Ecto neural progenitor cell (in vitro differentiated cells): Measurements from ENCODE around the gene AFF2.

ENCODE experiments used
- DNase-seq: peaks from one replicate; pipeline ENCODE4 v3.0.0-alpha.2; 2018; ENCODE audit warnings: low spot score

AFF2 gene

DNA sequence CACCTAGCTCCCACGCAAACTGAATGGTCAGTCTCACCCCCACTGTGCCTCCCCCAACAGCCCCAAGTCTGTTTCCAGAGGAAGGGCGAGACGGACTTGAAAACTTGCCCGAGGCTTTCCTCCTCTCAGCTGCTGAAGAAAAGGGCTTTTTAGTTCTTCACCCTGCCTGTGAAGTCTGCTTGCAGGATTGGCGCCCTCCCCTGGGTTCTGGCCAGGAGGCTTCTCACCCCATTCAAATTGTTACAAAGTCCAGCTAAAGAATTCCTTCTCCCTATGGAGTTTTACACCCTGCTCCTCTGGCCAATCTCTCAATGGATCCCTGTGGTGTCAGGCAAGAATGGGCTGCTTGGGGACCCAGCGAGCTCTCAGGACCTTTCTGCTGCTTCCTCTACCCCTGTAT, 241.0 kb downstream of the AFF2 start:
- no peak for DNase-seq

DNA sequence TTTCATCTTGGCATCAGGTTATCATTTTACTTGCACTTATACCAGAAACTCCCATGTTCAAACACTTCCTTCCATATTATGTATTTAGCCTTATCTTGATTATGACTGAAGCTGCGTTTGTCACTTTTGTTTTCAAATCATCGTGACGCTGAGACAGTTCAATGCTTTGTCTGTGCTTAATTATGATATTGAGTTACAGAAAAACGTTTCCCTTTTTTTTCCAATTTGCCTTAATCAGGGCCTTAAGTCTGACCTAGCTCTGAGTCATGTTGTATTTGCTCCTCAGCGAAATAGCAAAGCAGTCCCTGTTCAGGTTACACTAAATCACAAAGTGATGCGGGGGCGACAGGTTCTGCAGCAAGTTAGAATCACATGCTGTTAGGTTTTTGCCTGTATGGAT, 254.7 kb downstream of the AFF2 start:
- no peak for DNase-seq

DNA sequence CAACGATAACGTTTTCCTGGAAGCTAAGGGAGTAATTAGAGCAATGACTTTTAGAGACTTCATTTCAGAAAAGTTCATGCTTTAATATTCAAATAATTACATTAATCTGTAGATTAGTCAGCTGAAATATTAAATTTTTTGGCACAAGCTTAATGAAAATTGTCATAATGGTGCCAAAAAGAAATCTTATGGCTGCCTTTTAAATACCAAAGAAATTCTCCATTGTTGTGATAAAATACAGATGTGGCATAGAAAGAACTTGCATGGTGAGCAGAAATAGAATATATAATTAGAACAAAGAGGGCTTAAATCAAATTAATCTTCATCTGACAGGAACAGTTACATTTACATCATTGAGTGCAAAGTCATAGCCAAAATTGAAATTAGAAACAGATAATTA, 263.5 kb downstream of the AFF2 start:
- DNase-seq, result no peak

DNA sequence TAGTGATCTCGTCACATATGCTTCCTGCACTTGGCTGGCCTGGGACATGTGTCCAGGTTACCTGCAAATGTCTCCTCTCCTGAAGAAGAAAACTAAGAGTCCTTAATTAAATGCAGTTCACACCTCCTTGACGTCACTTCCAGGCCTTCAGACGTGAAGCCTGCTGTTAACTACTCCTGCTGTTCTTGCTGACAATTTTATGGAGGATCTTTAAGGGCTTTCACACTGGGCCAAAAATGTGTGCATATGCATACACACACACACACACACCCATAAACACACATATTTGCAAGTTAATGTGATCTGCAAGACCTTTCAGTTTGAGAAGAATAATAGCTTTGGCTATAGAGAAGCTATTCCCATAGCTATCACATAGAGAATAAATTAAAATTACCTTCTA, 267.9 kb downstream of the AFF2 start:
- no peak for DNase-seq

DNA sequence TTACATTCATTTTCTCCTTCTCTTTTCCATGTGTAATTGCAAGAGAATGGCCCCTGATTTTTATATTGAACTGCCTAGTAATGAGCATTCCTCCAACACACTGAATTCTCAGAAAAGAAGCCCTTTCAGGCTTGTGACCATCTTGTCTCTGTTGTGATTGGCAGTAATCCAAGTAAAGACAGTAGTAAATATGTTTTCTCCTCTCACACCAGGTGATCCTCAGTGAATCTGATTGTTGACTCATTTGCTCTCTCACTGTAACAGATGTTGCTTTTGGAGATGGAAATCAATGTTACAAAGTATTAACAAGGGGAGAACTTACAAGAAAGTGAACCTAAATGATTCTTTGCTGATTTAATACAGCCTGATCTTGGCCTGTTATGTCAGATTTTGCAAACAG, 271.0 kb downstream of the AFF2 start:
- no peak for DNase-seq

DNA sequence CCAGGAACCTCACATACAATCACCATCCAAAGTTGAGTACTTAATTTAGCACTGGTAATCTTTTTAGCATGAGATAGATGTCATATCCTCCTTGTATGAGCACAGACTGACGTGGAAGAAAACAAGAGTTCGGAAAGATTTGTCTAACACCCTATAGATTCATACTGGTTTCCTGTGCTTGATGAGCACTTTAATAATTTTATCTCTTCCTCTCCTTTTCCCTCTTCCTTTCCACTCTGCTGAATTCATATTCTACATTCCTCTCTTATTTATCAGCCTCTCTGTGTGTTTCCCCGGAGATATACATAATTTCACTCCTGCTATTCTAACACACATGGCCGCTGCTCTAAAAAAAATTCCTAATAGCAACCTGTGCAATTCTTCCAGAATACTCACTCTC, 273.9 kb downstream of the AFF2 start:
- DNase-seq, result no peak

DNA sequence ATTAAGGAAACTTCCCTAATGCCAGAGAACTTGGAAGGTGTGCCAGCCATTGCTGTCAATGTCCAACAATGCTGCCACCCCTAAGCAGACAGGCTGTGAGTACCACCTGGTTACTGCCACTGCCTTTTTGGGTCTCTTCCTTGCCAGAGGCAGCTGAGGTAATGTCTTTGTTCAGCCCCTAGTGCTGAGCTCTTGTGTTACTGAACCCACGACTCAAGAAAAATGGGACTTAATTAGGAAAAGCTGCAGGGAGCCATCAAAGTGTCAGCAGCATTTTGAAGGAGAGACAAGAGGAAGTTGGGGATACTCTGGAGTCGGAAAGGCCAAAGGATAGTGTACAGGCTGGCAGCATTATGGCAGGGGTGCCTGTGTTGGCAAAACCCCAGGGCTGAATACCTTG, 283.7 kb downstream of the AFF2 start:
- DNase-seq, result no peak

DNA sequence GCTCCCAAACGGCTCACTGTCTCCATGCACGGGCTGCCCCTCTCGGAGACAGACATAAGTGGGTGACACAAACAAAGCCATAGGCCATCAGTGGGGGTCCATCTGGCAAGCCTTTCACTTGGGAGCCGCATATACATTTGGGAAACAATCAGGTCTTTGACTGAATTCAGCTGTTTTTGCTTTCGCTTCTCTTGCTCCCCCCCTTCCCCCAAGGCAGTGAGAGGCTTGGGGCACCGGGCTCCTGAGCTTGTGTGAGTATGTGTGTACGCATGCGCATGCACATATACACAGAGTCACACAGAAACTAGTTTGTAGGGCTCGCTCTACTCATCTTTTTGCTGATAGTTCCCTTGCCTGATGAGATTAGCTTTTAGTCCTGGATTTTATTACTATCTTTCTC, 284.4 kb downstream of the AFF2 start:
- no peak for DNase-seq

DNA sequence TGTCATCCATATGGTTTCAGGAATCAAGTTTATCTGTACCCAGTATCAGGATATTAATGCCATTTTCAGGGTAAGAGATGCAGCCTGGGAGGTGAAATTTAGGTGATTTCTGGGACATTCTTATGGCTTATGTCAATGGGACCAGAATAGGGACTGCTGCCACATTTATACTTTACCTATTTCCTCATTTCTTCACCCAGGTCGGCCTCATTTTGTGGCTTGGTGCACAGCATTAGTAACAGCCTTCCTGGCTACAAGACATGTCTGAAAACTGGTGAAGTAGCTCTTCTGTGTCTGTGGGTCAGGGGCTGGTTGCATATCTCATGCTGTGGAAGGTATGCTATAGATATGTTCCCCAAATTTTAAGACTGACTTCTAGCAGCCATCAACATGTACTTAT, 284.8 kb downstream of the AFF2 start:
- DNase-seq, result no peak

DNA sequence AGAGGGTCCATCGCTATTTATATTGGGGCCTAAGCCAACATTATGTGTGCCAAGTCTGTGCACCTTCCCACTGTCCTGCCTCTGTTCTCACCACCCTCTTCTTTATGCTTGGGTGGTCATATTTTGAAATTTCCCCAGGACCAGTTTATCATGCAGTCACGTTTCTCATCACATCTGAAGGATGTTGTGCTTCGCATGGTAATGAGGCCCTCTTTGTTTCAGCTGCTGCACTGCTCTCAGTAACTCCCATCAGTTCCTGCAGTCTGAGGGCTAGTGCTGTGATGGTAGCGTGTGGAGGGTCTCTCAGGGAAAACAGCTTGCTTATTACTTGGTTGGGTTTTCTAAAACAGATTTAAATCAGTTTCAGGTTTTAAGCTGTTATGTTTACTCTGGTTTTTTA, 288.0 kb downstream of the AFF2 start:
- DNase-seq, result no peak

DNA sequence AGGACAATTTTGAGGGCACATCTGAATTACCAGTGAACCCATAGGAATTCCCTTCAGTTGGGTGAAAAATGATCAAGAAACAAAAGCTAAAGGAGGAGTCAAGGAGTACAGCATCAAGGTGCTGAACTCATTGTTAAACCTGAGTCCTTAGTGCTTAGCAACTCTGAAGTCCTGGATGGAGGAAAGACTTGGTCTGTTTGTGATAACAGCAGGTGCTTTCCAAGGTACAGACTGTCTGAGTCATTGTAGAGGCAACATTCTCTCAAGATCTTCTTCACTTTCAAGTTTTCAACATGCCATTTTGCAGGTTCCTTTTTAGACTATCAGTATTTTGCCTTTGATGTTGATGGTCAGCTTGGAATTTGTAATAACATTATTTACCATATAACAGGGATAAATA, 293.9 kb downstream of the AFF2 start:
- DNase-seq, result no peak

DNA sequence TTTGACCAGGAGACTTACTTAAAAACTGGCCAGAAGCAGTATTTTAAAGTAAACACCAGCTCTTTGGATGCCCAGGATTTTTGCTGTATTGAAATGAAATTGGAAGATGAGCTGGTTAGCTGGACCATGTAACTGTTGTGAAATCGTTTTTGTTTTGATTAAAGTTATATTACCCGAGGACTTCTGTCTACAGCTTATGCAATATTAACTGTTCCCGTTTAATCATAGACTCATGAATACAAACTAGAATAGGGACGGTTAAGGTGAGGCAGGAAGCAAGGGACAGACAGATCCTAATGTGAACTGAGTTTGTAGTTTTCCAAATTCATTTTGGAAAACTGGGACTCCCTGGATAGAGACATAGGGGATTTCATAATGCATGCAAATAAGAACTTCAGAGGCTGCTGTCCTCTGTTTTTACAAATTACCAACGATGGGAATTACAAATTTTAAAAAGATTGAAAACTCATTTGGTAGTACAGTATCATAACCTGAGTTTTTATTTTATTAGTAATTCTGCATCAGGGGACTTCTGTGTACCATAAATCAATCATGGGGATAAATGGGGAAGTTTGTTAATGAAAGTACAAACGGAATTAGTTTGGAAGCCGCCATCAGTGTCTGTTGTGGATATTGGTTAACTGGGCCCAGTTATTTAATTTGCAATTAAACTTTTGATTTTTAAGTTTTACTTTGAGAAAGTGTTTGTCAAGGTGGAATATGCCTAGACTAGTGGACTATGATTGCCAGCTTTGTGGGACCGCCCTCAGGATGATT, 304.4 kb downstream of the AFF2 start:
- DNase-seq, result no peak

DNA sequence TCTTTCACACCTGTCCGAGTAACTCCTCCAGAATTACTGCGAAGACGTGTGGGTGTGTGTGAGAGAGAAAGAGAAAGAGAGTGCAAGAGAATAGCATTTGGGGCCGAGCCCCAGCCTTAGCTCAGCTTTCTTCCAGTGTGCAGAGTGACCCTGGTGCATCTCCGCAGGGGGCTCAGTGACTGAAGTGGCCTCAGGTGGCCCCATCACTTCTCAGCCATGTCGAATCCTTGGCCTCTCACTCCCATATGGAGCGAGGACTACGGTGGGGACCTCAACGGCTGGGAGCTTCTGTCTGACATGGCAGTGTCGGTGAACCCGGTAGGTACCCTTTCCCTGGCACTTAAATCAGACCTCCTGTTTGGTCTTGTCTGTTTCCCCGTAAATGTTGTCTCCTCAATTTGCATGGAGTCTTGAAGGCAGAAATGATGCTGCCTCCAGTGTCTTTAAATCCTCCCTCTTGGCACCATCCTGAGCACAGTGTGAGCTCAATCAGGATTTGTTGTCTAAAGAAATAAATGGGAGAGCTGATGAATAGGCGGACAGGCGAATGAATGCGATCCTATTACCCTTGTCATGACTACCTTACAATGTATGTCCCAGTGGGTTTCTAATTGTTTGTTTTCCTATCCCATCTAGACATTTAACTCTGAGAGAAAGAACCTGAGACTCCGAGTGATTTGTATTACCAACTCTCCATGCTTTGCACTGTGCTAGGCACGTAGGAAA, 305.9 kb downstream of the AFF2 start:
- DNase-seq, result no peak

DNA sequence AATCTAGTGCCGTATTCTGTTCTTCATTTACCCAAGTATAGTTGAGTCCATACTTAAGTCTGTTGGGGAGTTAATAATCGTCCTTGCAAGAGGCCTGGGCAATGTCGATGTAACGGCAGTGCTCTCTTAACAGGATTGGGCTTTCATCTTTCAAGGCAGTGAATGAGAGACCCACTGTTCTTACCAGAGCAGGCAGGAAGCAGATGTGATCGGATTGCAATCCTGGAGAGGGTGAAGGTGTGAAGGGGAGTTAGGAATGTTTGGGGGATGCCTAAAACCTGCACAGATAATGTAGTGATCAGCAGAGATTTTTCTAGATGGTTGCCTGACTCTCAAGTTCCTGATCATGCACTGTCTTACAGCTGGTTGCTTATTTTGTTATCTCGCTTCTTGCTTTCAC, 308.4 kb downstream of the AFF2 start:
- DNase-seq, result no peak

DNA sequence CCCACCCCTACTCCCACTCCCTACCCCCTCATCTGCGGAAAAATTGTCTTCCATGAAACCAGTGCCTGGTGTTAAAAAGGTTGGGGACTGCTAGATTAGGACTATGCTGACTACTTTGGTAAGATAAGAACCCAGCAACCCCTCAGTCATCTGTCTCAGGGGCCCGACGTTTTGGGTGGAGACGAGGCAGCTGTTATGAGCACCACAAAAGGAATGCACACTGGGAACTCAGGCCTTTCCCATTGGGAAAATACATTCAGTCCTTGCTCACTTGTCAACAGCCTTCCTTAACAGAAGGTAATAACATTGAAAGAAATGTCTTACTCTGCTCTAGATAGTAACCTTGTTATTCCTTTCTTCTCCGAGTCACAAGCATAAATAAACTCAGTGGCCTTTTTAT, 310.8 kb downstream of the AFF2 start:
- no peak for DNase-seq

DNA sequence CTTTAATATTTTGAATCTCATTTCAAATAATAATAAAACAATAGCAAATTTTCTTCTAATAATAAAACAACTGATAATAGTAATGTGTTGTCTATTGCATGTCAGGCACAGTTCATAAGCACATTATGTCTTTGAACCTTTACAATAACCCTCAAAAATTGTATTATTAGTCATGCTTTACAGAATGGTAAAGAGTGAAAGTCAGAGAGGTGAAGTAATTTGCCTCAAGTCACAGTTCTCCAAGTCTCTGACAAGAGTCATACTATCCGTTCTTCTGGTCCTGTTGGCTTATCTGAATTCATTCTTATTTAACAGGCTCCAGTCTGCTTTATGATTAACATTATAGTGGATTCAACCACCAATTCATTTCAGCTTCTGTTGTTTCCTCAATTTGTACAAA, 313.0 kb downstream of the AFF2 start:
- DNase-seq, result no peak

DNA sequence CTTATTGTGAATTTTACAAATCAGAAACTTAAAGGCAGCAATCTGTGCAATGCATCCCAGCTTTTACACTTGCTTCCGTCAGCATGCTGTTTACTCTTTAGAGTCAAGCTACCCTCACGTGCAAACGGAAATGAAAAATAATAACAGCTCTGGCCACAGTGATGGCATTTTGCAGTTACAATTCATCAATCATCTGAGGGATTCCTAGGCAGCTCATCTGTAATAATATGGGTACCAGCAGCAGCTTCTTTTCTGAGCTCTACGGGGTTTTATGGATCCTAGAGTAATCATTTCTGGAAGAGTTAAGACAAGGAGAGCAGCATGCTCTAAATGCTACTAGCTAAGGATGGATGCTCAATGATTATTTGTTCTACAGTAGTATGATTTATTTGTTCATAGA, 313.6 kb downstream of the AFF2 start:
- no peak for DNase-seq

DNA sequence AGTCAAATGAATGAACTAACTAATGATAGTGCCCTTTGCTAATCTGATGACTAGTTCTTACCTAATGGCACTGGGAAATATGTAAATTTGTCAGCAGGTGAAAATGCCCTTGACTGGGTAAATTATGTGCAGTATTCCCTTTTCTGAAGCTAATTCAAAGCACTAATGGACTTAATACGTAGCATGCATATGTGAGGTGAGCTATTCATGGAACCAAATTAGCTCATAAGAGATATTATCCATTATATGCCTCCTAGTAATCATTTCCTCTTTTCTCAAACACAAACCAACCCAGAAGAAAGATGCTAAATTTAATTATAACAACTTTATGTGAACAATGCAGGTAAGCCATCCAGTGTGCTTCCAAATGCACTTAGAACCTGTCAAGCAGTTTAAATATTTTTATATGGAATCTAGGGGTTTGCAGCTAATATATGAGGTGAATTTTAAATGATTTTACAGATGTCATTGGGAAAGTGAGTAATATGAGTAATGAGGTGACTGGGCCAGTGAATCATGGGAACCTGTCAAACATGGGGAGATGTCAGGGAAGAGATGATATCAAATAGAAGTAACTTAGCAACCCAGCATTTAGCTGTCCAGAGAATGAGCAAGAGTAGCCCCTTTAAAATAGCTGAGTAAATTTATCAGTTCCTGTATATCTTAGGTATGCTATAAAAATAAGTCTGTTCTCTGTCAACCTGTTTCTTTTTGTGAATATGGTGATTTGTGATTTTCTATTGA, 315.0 kb downstream of the AFF2 start:
- DNase-seq, result no peak

DNA sequence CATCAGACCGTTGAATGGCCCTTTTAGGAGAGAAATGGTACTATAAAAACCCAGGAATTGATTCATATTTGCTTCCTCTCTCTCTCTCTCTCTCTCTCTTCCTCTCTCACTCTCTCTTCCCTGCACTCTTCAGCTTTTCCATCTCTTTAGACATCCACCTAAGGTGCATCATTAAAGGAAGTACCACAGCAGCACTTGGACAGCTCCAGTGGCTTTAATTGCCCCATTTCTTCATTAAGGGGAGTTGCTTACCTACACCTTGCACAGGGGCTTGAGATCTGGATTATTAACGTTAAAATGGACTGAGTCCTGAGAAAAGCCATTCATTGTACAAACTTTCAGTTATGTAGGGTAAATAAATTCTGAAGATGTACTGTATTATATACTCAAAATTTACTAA, 323.6 kb downstream of the AFF2 start:
- no peak for DNase-seq

DNA sequence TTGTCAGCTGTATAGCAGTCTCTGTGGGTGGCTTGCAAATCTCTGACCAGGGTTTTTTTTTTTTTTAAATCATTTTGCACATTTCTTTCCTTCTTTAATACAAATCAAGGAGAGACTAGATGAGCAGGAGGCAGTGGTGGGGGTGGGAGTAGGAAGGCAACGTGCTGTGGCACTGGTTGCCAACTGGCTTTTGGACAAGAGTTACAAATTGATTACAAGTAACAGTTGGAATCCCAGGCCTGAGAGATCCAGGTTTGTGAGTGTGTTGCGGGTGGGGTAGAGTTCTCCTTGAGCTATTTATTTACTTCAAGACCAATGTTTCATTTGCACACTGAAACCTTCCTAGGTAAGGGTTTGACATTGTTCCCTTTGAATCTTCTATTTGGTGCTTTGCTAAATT, 325.3 kb downstream of the AFF2 start:
- DNase-seq, result no peak

DNA sequence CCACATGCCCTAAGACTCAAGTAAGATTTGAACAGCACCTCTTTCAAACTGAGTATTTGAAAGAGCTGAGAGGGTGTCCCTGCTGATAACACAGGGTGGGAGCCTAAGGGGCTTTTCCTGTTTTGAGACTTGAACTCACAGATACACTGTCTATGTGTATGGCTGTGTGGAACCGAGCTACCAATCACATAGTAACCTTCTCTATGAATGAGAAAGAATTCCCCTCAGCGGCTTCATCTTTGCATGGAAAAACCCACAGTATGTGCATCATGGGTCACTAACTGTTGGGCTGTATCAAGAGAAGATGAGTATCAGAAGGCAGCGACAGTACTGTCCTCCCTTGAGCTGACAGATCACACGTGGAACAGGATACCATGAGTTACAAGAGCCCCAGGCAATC, 336.3 kb downstream of the AFF2 start:
- no peak for DNase-seq

DNA sequence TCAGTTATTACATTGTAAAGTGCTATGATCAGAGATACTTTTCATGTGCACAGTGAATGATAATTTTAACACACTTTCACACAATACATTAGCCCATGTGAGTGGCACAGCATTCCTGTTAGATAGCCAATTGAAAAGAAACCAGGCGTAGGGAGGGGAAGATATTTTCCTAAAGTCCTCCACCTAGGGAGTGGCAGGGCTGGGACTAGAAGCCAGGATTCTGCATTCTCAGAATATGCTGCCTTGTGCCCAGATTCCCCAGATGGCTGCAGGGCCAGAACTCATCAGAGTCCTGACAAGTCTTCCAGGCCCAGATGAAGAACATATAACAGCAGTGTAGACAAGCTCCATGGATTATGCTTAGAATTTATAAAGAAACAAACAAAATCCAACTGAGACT, 350.2 kb downstream of the AFF2 start:
- no peak for DNase-seq

DNA sequence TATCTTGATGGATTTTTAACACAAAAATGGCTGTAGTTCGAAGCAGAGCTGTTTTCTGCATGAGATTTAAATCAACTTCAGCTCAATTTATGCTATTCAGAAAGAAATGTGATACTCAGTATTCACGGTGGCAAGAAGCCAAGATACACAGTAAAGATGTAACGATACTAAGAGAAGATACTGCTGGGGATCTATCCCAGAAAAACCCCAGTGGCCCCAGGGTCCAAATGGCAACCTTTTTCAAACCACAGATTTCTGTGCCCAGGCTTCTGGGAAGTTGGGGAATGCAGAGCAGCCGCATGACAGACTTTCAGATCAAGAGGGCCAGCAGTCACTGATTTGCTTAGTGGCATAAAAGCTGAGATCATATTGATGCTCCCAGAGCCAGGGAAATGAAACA, 353.9 kb downstream of the AFF2 start:
- no peak for DNase-seq
